Activated CD4-positive, alpha-beta T cell treated with anti-CD3 and anti-CD28 coated beads, Interleukin-2, amount 10 ng/mL, durations not matched to agents 24 days and 14 days (primary cell): ENCODE results near the gene VWA5B2. TPM values are rescaled to one million over a fixed set of nuclear protein-coding genes. Genes with fewer than 3 reads are reported as not detected.

Source experiments
- DNase-seq: peaks from one replicate; pipeline ENCODE4 v3.0.0; 2022
- H3K27ac Mint-ChIP-seq: one replicate; pipeline ENCODE4 v1.8.0; 2022; ENCODE audit warnings: mild to moderate bottlenecking, mixed read lengths
- H3K27me3 Mint-ChIP-seq: one replicate; pipeline ENCODE4 v1.8.0; 2022; ENCODE audit warnings: mixed read lengths
- H3K36me3 Mint-ChIP-seq: one replicate; pipeline ENCODE4 v1.8.0; 2022; ENCODE audit warnings: low read depth, mild to moderate bottlenecking, mixed read lengths
- H3K4me1 Mint-ChIP-seq: one replicate; pipeline ENCODE4 v1.8.0; 2021; ENCODE audit warnings: mixed read lengths
- H3K4me3 Mint-ChIP-seq: one replicate; pipeline ENCODE4 v1.8.0; 2022; ENCODE audit warnings: mild to moderate bottlenecking, moderate library complexity, mixed read lengths
- H3K9me3 Mint-ChIP-seq: one replicate; pipeline ENCODE4 v1.8.0; 2021; ENCODE audit warnings: mixed read lengths
- intact Hi-C: fragments of 100-400 bp; cut with micrococcal nuclease; formaldehyde crosslinking; loops from one replicate; pipeline ENCODE4 v1.15.1; 2023
- total RNA-seq: library from RNA; stranded (reverse); gene quantifications from 2 replicates; pipeline ENCODE4 v1.2.3, GENCODE V29; 2022

Gene VWA5B2
- total RNA-seq, 1 donor from 2014 or later = not detected

DNA sequence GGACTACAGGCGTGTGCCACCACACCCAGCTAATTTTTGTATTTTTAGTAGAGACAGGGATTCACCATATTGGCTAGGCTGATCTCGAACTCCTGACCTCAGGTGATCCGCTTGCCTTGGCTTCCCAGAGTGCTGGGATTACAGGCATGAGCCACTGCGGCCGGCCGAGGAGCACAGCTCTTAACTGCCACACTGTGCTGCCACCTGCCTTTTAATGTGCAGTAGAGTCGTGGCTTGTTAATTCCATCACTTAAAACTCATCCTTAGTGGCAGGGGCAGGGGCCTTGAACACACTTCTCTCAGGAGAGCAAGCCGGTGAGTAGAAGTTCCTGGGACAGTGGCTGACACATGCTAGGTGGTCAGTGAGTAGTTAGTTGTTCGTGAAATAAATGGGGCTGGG, 30.9 kb upstream of the VWA5B2 start:
- no peak for DNase-seq
- Mint-ChIP-seq H3K27ac (no peak overlapping the region), H3K9me3 (no peaks in the 10 kb centered on the region), H3K4me3 (no peak overlapping the region), H3K36me3 (peaks cover 14% of the 10 kb centered on the region), H3K27me3 (no peaks in the 10 kb centered on the region), H3K4me1 (no peaks in the 10 kb centered on the region)
- intact Hi-C loops = no loop called here

DNA sequence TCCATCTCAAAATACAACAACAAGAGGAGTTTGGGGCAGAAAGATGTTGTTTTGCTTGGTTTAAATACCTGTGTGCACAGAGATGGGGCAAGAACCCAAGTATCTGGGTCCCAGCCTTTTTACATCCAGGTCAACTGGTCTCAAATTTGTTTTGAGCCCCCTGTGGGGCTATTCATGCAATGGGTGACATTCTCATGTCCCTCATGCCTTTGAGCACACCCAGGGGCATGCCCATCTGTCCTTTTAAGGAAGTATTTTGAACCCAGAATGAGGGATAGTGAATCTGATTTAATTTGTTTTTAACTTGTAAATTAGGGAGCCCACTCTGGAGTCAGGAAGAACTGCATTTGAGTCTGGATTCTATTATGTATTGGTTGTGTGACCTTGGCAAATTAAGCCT, 28.6 kb upstream of the VWA5B2 start:
- Mint-ChIP-seq H3K4me3 (no peak overlapping the region), H3K36me3 (no peaks in the 10 kb centered on the region), H3K9me3 (no peaks in the 10 kb centered on the region), H3K27ac (no peak overlapping the region), H3K27me3 (peaks cover 2% of the 10 kb centered on the region), H3K4me1 (no peaks in the 10 kb centered on the region)
- intact Hi-C loops = no loop called here
- no peak for DNase-seq

DNA sequence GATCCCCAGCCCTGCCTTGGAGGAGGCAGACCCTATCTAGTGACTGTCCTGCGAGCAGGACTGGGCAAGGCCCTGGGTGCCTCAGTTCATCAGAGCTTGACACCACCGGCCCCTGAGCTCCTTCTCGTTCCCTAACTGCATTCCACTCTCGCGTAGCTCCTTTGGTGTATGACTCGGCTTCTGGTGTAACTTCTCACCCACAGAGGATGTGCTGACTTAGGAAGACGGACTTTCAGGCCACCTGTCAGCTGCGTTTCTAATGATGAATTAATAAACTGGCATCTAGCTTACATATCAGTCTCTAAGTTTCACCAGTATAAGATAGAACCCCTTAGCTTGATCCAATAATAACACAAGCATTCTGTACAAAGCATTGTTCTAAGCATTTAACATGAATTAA, 25.9 kb upstream of the VWA5B2 start:
- H3K4me3 Mint-ChIP-seq = no peak overlapping the region
- no peaks in the 10 kb centered on the region for H3K4me1 Mint-ChIP-seq
- H3K27ac Mint-ChIP-seq = no peak overlapping the region
- no peak for DNase-seq
- no peaks in the 10 kb centered on the region for H3K9me3 Mint-ChIP-seq
- intact Hi-C loops = no loop called here
- H3K27me3 Mint-ChIP-seq = peaks cover 11% of the 10 kb centered on the region
- no peaks in the 10 kb centered on the region for H3K36me3 Mint-ChIP-seq

DNA sequence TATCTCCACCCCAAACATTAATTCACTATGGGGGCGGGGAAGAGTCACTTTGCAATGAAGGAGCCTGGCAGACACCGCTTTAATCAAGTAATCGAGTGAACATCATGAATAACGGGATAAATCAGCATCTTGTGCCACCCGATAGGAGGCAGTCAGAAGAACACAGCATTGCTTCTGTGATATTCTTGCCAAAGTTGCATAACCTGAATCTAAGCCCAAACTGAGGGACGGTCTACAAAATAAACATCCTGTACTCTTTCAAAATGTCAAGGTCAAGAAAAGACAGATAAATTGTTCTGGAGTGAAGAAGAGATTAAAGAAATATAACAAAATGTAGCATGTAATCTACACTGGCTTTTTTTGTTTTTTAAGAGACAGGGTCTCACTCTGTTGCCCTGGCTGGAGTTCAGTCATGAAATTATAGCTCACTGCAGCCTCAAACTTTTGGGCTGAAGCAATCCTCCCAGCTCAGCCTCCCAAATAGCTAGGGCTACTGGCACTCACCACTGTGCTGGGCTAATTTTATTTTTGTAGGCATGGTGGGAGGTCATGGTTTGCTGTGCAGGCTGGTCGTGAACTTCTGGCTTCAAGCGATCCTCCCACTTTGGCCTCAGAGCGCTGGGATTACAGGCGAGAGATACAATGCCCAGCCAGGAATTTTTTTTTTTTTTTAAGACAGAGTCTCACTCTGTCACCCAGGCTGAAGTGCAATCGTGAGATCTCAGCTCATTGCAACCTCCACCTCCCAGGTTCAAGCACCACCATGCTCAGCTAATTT, 20.1 kb upstream of the VWA5B2 start:
- no peak for DNase-seq
- Mint-ChIP-seq H3K27me3 (peaks cover 23% of the 10 kb centered on the region), H3K9me3 (no peaks in the 10 kb centered on the region), H3K4me3 (no peak overlapping the region), H3K27ac (no peak overlapping the region), H3K4me1 (no peaks in the 10 kb centered on the region), H3K36me3 (no peaks in the 10 kb centered on the region)
- intact Hi-C loops = no loop called here

DNA sequence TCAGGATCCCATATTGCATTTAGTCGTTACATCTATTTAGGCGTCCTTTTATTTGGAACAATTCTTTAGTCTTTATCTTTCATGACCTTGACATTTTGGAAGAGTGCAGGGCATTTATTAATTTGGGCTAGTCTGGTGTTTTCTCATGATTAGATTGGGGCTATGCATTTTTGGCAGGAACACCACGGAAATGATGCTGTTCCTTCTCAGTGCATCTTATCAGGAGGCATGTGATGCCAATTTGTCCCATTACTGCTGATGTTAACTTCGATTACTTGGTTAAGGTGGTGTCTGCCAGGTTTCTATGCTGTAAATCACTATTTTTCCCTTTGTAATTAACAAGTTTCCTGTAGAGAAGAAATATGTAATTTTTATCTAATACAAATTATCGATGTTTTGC, 18.1 kb upstream of the VWA5B2 start:
- DNase-seq = no peak
- Mint-ChIP-seq H3K27me3 (peaks cover 24% of the 10 kb centered on the region), H3K4me3 (no peak overlapping the region), H3K4me1 (no peaks in the 10 kb centered on the region), H3K27ac (no peak overlapping the region), H3K36me3 (no peaks in the 10 kb centered on the region), H3K9me3 (no peaks in the 10 kb centered on the region)
- intact Hi-C loops = no loop called here

DNA sequence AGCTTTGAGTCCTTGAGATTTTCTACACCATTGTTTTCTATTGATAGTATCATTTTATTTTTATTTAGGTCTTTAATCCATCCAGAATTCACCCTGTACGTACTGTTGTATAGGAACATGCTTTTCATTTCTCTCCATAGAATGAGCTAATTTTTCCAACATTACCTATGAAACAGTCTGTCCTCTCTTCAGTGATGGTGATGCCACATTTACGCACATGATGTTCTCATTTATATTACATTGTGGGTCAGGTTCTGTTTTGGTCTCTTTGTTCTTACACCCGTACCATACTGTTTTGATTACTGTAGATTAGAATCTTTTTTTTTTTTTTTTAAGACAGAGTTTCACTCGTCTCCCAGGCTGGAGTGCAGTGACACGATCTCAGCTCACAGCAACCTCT, 17.7 kb upstream of the VWA5B2 start:
- H3K27me3 Mint-ChIP-seq = peaks cover 20% of the 10 kb centered on the region

DNA sequence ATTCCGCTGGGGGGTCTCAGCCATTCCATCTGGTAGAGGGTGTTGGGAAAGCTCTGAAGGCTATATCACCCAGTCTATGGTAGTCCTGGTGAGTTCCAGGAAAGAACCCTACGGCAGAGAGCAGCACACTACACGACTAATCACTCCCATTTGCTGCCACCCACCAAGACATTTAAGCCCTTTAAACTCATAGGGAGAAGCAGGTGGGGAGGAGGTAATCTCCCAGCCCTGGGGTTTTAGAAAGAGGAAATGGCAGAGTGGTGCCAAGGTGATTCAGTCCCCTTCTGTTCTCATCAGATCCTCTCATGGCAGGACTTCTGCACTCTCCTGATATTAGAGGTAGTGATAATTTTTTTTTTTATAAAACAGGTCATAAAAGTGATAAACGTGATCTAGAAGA, 10.6 kb upstream of the VWA5B2 start:
- Mint-ChIP-seq H3K36me3 (no peaks in the 10 kb centered on the region), H3K27ac (no peak overlapping the region), H3K4me3 (no peak overlapping the region), H3K4me1 (no peaks in the 10 kb centered on the region), H3K27me3 (peaks cover 7% of the 10 kb centered on the region), H3K9me3 (no peaks in the 10 kb centered on the region)
- DNase-seq = no peak
- intact Hi-C loops = no loop called here

More for the DNA sequence above, 17.7 kb upstream of the VWA5B2 start:
- no peaks in the 10 kb centered on the region for H3K4me1 Mint-ChIP-seq
- DNase-seq = no peak
- H3K27ac Mint-ChIP-seq = no peak overlapping the region
- no peaks in the 10 kb centered on the region for H3K36me3 Mint-ChIP-seq
- H3K9me3 Mint-ChIP-seq = no peaks in the 10 kb centered on the region
- H3K4me3 Mint-ChIP-seq = no peak overlapping the region
- intact Hi-C loops = no loop called here

DNA sequence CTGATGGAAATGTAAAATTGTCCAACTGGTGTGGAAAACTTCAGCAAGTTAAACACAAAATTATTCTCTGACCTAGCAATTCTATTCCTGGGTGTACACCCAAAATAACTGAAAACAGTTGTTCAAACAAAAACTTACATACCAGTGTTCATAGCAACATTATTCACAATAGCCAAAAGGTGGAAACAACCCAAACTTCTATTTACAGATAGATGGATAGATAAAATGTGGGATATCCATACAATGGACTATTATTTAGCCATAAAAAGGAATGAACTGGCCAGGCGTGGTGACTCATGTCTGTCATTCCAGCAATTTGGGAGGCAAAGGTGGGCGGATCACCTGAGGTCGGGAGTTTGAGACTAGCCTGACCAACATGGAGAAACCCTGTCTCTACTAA, 6.9 kb upstream of the VWA5B2 start:
- H3K4me3 Mint-ChIP-seq = no peak overlapping the region
- H3K9me3 Mint-ChIP-seq = no peaks in the 10 kb centered on the region
- no peak overlapping the region for H3K27ac Mint-ChIP-seq
- intact Hi-C loops = no loop called here
- H3K36me3 Mint-ChIP-seq = no peaks in the 10 kb centered on the region
- no peak for DNase-seq
- no peaks in the 10 kb centered on the region for H3K4me1 Mint-ChIP-seq
- H3K27me3 Mint-ChIP-seq = peaks cover 20% of the 10 kb centered on the region

DNA sequence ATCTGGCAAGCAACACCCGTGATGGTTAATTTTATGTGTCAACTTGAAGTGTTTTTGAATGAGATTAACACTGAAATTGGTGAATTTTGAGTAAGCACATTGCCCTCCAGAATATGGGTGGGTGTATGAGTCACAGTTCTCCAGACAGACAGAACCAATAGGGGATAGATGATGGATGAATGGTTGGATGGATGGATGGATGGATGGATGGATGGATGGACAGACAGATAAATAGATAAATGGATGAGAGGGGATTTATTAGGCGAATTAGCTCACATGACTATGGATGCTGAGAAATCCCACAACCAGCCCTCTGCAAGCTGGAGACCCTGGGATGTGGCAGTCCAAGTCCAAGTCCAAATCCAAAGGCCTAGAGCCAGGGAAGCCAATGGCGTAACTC, 5.4 kb upstream of the VWA5B2 start:
- H3K4me1 Mint-ChIP-seq = peaks cover 2% of the 10 kb centered on the region
- H3K9me3 Mint-ChIP-seq = no peaks in the 10 kb centered on the region
- peaks cover 2% of the 10 kb centered on the region for H3K36me3 Mint-ChIP-seq
- DNase-seq = no peak
- intact Hi-C loops = no loop called here
- H3K4me3 Mint-ChIP-seq = no peak overlapping the region
- peaks cover 34% of the 10 kb centered on the region for H3K27me3 Mint-ChIP-seq
- H3K27ac Mint-ChIP-seq = no peak overlapping the region

DNA sequence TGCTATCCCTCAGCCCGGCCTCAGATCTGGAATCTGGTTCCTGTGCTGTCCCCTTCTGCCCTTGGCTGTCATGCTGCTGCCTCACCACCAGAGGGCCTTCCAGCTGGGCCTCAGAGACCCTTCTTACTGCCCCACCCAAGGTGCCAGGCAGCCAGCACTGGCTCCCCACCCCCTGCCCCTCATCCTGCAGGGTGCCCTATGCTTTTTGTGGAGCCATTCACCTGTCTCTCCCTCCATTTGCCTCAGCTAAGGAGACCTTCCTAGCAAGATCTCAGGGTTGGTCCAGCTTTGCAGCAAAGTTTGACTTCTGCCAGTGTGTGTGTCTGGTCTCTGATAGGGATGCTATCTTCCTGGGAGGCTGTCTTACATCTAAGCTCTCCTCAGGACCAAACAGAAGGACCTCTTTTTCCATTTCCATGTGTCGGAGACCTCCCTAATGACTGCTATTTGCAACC, 1.9 kb upstream of the VWA5B2 start:
- DNase-seq = peak; percentile 87
- peaks cover 8% of the 10 kb centered on the region for H3K4me1 Mint-ChIP-seq
- H3K27ac Mint-ChIP-seq = no peak overlapping the region
- intact Hi-C loops = loop anchor here (1.0 to 2.0 kb wide), 3 partner anchors 23 to 62 kb away; partner anchors contain the start of gene AP2M1
- no peak overlapping the region for H3K4me3 Mint-ChIP-seq
- H3K36me3 Mint-ChIP-seq = peaks cover 2% of the 10 kb centered on the region
- no peaks in the 10 kb centered on the region for H3K9me3 Mint-ChIP-seq
- H3K27me3 Mint-ChIP-seq = peaks cover 53% of the 10 kb centered on the region

DNA sequence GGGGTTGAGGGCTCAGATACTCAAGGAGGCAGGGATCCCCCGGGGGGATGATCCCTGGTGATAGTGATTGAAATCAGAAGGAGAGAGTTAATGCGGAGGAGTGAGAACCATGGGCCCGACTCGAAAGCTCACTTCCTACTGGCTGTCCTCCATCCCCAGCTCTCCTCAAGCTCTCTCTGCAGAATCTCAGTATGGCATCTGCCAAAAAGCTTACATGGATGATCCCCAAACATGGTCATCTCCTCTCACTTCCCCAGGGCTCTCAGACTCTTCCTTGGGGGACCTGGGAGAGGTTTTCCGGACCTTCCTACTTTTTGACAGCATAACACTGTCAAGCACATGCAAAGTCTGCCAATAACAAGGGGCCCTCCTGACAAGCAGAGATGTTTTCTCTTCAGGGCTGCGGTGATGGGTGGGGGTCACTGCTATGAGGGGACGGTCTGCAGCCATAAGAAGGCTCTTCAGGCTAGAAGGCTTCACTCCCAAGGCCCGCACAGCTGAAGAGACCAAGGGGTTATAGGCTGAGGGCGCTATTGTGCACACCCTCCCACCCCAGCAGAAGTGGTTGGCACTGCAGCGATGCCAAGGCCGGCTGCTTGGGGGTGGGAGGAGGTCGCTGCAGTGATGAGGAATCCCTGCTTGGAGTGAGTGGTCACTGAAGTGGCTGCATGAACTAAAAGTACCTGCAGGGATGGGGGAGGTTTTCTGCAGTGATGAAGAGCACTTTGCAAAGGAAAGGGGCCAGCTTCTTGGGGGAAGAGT, 828 bp upstream of the VWA5B2 start:
- Mint-ChIP-seq H3K27ac (no peak overlapping the region), H3K9me3 (no peaks in the 10 kb centered on the region), H3K4me1 (peaks cover 8% of the 10 kb centered on the region), H3K27me3 (peaks cover 56% of the 10 kb centered on the region), H3K36me3 (peaks cover 2% of the 10 kb centered on the region), H3K4me3 (peak overlapping the region; percentile 71)
- DNase-seq = no peak
- intact Hi-C loops = no loop called here

DNA sequence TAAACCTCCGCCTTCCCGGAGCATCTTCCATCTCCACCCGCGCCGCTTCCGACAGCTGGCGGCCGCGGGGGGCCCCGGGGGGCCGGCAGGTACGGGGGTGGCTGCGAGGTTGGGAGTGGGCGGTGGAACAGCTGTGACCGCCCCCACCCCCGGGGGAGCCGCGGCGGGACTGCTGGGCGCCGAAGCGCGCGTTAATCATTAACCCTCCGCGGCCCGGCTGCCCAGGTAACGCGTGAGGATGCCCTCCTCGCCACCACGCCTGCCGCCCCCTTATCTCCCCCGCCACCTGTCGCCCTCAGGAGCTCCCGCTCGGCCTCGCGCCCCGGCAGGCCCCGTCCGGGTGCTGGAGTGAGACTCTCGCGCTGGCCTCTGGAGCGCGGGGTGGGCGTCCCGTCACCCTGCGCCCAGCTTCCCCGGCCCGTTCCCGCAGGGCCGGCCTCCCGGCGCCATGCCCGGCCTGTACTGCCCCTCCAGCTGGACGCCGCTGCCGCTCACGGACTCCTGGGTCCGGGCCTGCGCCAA, 757 bp downstream of the VWA5B2 start:
- Mint-ChIP-seq H3K27me3 (peaks cover 54% of the 10 kb centered on the region), H3K36me3 (peaks cover 2% of the 10 kb centered on the region), H3K27ac (no peak overlapping the region), H3K4me1 (peaks cover 8% of the 10 kb centered on the region), H3K9me3 (no peaks in the 10 kb centered on the region), H3K4me3 (no peak overlapping the region)
- intact Hi-C loops = no loop called here
- no peak for DNase-seq

DNA sequence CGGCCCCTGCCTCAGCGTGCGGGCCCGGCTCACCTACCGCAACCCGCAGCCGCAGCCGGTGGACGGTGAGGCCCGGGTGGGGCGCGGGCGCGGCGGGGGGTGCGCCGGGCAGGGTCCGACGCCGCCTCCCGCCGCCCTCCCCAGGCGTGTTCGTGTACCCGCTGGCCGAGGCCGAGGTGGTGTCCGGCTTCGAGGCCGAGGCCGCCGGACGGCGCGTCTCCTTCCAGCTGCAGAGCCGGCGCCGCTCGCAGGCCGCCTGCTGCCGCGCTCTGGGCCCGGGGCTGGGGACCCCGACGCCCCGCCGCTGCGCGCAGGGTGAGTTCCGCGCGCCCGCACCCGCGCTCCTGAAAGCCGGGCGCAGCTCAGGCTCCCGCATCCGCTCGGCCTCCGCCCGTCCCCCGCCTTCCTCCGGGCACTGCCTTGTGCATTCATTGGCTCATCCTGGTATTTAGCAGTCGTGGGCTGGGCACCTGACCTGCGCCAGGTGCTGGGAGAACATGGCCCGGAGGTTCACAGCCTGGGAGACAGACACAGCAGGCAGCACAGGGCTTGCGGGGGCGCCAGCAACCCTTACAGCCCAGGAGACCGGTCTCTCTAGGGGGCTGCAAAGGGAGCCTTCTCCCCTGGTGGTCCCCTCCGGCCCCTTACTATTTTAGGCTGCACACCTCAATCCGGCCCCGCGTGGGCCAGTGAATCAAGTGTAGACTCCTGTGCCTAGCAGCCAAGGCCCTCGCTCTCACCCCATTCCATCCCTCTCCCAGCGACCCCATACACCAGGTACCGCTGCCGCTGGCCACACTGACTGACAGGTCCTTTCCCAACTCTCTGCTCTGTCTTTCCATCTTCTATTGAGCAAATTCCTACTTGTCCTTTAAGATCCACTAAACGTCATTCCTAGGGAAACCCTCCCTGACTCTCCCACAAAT, 1.5 kb downstream of the VWA5B2 start:
- H3K36me3 Mint-ChIP-seq = peaks cover 2% of the 10 kb centered on the region
- DNase-seq = no peak
- intact Hi-C loops = no loop called here
- peaks cover 8% of the 10 kb centered on the region for H3K4me1 Mint-ChIP-seq
- peaks cover 50% of the 10 kb centered on the region for H3K27me3 Mint-ChIP-seq
- H3K4me3 Mint-ChIP-seq = peak overlapping the region; percentile 50
- no peak overlapping the region for H3K27ac Mint-ChIP-seq
- H3K9me3 Mint-ChIP-seq = no peaks in the 10 kb centered on the region
